PC-3 (cell line): ENCODE results near the gene OSBPL9.

Experiments
- CTCF ChIP-seq: fragments of 300-600 bp; sonication (generic); conservative IDR thresholded peaks from 2 replicates; pipeline ENCODE4 v1.5.1; 2017; ENCODE audit warnings: antibody characterized with exemption, low read depth, mild to moderate bottlenecking, low read length
- EZH2phosphoT487 ChIP-seq: fragments of 300-600 bp; sonication (generic); IDR thresholded peaks from 2 replicates; pipeline ENCODE4 v1.6.1; 2018; ENCODE audit warnings: mild to moderate bottlenecking, antibody characterized with exemption, low read length, borderline replicate concordance

GRCh38 chr1:51829058-51829457 lies 212.2 kb downstream of the OSBPL9 start:
- no peak for TF ChIP-seq CTCF
- TF ChIP-seq EZH2phosphoT487, result no peak
